Measurements from ENCODE around the gene C16orf96.

Gene C16orf96

DNA sequence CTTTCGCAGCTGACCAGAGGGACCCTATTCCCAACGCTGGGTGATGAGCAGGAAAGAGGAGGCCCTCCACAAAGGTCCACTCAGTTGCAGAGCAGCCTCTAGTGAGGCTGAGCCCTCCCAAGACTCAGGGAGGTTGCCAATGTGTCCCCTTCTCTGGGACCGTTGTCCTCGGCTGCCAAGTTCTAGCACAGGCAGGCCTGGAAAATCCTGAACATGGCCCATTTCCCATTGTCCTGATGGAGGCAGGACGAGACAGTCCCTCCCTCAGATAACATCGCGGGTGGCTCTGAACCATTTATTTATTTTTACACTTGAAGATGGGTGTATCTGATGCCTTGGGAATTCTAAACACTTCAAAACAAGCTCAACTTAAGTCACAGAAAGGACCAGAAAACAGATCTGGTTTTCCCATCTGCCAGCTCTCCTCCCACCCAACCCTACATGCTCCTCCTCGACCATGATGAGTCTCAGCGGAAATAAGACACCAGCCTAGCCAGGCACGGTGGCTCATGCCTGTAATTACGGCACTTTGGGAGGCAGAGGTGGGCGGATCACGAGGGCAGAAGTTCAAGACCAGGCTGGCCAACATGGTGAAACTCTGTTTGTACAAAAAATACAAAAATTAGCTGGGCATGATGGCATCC is 30.4 kb upstream of the C16orf96 start:
- DNase-seq, result no peak

- DNase-seq, result no peak
Measured at GRCh38 chr16:4529085-4530060, 26.8 kb upstream of the C16orf96 start.

DNA sequence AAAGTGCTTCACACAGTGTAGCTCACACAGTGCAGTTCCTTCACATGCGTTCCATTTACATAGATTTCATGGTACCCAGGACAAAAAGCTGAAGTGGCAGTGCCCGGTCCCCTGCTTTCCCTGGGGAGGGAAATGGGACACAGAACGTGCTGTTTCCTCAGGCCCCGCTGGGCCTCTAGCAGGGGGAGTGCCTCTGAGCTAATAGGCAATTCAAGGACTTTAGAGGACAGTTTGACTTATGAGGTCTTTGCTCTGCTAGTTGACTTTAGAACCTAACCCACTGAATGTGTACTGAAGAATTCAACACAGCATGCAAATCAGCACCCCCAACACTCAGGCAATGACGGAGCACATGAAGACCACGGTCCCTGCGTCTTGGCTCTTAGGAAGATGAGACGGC is 24.3 kb upstream of the C16orf96 start:
- DNase-seq, result no peak

GRCh38 chr16:4532238-4532637 is 23.9 kb upstream of the C16orf96 start:
- no peak for DNase-seq

GRCh38 chr16:4533490-4533889 is 22.6 kb upstream of the C16orf96 start:
- DNase-seq, result no peak

GRCh38 chr16:4534151-4534790 is 21.9 kb upstream of the C16orf96 start:
- DNase-seq, result no peak

DNA sequence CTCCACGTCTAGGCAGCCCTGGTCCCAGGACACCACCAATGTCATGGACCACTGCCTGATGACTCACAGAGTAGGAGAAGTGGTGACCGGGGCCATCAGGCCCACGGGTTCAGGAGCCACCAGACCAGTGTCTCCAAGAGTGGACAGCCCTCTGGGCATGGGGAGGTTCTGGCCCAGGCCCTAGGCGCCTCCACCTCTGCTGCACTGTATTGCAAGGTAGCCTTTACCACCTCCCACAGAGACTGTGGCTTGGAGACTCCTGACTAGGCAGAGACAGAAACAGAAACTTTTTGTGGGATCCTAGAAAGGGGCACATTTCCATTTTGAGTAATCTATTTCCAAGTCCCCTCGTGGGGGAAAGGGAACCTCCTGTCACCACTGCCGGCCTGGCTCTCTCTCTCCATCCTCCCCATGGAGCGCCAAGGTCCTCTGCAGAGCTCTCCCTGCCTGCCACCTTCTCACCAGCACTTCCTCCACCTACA is 20.5 kb upstream of the C16orf96 start:
- no peak for DNase-seq

DNA sequence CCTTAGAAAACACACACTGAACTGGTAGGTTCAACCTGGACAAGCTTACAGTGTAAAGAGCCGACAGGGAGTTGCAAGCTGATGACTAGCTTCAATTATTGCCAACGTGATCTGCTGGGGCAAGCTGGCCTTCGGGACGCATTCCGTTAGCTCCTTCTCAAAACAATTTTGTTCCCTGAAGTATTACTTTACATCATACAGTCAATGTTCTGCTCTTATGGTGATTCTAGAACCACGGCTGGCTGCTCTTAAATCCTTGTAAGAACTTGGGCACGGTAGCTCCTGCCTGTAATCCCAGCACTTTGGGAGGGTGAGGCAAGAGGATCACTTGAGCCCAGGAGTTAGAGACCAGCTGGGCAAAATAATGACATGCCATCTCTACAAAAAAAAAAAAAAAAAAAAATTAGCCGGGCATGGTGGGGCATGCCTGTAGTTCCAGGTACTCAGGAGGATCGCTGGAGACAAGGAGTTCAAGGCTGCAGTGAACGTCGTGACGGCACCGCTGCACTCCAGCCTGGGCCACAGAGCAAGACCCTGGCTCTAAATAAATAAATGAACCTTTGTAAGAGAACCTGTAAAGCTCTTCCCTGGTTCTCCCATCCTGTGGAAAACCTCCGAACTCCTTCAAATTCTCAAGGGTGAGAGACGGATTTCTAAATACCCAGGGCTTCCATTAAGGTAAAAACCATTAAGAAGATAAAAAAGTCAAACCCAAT is 19.6 kb upstream of the C16orf96 start:
- no peak for DNase-seq

GRCh38 chr16:4537376-4538343 is 18.5 kb upstream of the C16orf96 start:
- DNase-seq, result peak; percentile 48

DNA sequence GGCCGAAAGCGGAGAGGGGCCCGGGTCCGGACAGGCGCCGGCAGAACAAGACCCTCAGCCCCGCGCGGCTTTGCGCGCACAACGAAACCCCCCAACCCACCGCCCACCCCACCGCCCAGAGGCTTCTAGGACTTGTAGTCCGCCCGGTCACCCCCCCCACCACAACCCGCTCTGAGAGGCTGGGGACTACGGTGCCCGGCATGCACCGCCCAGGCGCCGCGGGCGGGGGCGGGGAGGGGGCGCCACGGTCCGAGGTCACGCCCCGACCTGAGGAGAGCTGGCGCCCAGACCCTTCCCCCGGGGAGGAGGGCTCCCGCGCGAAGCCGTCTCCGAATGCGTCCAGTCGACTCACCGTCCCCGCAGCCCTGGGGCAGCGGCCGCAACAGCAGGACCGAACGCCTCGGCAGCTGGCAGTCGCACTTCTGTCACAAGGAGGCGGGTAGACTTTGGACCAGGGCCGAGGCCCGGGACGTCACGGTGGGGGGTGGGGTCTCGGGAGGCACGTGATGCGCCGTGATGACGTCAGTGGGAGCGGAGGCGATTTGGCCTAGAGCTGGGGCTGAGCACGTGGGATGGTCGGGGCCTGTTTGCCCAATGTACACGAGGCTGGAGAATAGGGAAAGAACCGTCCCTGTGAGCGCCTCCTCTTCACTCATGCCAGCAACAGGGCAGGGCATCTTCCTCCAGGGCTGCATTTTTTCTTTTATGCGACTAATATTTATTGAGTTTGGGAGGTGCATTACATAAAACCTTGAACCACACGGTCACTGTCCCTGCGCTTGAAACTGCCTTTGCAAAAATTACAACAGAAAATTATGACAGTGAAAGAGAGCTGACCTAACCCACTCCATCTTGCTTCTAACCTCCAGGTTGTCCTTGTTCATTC is 17.5 kb upstream of the C16orf96 start, which contains the start of gene CDIP1:
TSS of gene CDIP1 (minus strand) at position 424 of the 886 bp plus-strand sequence. CDS start 24,643 bp downstream, outside the sequence.
- peak; percentile 97 for DNase-seq

DNA sequence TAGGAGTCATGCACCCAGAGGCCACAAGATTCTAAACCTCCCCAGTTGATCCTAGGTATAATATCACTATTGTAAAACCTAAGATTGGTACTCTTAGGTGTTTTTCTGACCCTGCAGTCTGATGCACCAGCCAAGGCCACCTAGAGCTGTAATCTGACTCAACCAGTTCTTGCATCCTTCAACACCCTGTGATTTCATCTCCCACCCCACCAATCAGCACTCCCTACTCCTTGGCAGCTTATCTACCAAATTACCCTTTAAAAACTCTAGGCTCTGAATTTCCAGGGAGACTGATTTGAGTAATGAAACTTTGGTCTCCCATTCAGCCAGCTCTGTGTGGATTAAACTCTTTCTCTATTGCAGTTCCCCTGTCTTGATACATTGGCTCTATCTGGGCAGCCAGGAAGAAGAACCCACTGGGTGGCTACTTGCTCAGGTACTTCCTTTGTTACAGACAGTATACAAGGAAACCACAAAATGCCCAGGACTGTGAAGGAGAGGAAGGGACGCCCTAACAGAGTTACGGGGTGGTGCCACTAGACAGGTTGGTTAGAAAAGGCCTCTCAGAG is 16.3 kb upstream of the C16orf96 start:
- DNase-seq, result no peak

- DNase-seq, result no peak
Measured at GRCh38 chr16:4544473-4544872, 11.7 kb upstream of the C16orf96 start.

DNA sequence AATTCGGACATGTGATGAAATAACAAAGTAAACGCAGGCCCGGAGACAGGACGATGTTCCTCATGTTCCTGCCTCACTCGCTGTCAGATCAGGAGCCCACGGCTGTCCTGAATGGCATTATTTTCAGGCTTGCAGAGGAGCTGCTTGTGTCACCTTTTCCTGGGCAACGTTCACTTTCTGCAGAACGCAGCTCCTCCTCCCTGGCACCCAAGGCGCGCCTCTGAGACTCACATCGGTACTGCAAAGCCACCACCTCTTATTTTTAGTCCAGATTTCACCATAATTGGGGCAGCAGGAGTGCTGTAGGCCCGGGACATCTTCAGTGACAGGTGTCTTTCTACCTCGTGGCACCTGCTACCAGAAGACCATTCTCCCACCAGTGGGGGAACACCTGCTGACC is 8.0 kb upstream of the C16orf96 start:
- DNase-seq, result no peak

DNA sequence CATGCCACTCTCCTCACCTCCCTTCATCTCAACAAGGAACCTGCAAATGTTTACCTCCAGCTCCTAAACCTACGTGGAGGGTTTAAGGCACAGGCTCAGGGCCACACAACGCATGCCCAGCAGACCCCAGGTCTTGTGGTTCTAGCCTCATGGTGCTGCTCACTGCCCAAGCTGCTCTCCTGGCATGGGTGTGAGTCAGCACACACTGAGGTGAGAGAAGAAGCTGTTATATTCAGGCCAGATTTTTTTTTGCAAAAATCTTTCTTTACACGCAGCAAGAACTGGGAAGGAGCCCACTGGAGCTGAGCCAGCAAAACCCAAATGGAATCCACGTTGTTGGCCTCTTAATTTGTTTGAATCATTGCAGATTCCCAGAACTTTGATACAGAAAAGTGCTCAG is 5.5 kb upstream of the C16orf96 start:
- DNase-seq, result no peak

- no peak for DNase-seq
Measured at GRCh38 chr16:4552541-4552940, 3.6 kb upstream of the C16orf96 start.

- DNase-seq, result no peak
Measured at GRCh38 chr16:4556580-4556979, 440 bp downstream of the C16orf96 start.

DNA sequence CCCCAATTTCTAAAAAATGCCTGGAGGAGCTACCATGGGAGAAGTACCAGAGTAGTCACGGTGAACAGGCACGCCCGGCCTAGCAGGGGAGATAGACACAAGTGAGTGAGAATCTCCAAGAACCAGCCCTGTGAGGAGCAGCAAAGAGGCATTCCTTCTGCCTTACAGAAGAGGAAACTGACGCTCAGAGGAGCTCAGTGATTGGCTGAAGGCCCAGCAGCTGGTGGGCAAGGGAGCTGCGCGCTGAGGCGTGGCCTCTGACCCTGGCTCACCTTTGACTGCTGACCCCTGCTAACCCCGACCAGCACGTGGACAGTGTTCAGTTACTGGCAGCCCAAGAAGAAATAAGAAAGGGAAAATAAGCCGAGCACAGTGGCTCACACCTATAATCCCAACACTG is 1.8 kb downstream of the C16orf96 start:
- no peak for DNase-seq

DNA sequence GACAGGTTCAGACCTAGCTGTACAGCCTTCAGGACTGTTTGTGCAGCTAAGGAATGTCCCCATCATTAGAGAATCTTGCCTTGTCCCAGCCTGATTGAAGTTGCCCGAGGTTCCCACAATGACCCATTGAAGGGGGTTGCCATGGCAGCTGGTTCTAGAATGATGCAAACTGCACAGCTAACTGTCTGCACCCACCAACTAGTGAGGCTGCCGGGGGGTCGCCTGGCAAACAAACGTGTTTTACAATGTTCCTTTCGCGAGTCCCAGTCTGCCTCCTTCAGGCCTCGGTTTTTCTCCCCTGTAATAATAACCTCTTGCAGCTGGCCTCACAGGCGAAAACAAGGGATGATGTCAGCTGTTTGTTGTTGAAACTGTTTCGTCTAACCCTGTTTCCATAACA is 5.5 kb downstream of the C16orf96 start:
- no peak for DNase-seq

DNA sequence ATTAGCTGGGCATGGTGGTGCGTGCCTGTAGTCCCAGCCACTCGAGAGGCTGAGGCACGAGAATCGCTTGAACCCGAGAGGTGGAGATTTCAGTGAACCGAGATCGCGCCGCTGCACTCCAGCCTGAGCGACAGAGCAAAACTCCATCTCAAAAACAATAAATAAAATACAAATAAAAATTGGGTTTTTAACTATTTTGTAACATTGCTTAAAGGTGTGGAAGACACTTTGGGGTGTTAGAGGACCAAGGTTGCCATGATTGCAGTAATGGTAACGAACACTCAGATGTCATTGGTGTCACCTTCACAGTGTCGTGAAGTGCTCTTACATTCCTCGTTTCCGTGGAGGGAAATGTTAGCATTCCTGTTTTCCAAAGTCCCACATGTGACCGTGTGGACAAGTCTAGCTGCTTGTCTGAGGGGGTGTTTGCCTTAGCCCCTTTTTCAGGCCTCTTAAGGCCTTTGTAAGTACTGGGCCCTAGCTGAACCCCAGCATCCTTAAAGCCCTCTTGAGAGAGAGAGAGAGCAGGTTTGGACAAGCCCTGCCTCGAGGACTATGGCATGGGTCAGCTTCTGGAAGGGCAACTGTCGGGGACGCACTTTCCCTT is 8.6 kb downstream of the C16orf96 start:
- DNase-seq, result no peak

DNA sequence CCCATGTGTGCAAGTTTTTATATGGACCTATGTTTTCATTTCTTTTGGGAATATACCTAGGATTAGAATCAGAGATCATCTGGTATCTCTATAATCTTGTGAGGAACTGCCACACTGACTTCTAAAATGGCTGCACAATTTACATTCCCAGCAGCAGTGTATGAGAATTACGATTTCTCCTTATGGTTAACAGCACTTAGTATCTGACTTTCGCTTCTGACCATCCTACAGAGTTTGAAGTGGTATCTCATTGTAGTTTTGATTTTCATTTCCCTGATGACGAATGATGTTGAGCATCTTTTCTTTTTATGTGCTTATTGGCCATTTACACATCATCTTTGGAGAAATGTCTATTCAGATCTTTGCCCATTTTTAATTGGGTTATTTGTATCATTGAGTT is 10.0 kb downstream of the C16orf96 start:
- no peak for DNase-seq

Measured in right hindlimb (tissue), 1 donor.